Left renal cortex interstitium (tissue), 4 donors: ENCODE data around the gene APOBEC3G. TPM values are rescaled to one million over a fixed set of nuclear protein-coding genes. Genes with fewer than 3 reads are reported as not detected.

Experiments
- DNase-seq, 4 donors: peaks; one replicate each; pipeline ENCODE4 v3.0.0-alpha.2; 2013; ENCODE audit warnings: low read depth in 4 of 4, low spot score in 2 of 4, missing footprints in 1 of 4
- polyA plus RNA-seq, 4 donors: library from polyadenylated mRNA; unstranded; fragments of 120-200 nt; gene quantifications; one replicate each; pipeline ENCODE4 v1.2.1, GENCODE V29; 2013; ENCODE audit not compliant: insufficient read length in 4 of 4

The APOBEC3G gene
- polyA plus RNA-seq, 4 donors, result 7.5 to 11.1 (median 8.5) TPM

DNA sequence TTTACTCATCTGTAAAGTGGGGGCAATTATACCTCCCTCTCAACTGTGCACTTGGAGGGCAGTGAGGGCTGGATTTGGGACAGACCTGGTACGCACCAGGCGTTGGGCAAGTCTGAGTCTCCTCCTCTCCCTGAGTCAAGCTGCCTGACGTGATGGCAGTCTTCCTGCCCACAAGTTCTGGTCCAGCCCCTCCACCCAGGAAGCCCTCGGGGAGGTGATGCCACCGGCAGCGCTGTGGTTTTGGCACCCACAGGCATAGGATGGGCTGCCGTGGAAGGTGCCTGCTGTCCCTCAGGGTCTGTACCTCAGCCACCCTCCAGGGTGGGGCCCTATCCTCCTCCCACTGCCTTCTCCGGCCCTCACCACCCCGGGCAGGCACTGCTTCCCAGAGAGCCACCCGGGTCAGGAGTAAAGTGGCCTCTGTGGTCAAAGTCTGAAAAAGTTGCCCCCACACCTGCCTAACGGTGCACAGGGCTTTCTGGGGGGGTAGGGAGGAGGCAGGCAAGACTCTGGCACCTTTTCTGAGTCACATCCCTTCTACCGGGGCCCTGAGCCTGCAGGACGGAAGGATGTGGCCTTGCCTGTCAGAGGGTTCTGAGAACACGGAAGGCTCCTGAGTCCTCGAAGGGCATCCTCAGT is 13.5 kb downstream of the APOBEC3G start:
- DNase-seq, result no peak

DNA sequence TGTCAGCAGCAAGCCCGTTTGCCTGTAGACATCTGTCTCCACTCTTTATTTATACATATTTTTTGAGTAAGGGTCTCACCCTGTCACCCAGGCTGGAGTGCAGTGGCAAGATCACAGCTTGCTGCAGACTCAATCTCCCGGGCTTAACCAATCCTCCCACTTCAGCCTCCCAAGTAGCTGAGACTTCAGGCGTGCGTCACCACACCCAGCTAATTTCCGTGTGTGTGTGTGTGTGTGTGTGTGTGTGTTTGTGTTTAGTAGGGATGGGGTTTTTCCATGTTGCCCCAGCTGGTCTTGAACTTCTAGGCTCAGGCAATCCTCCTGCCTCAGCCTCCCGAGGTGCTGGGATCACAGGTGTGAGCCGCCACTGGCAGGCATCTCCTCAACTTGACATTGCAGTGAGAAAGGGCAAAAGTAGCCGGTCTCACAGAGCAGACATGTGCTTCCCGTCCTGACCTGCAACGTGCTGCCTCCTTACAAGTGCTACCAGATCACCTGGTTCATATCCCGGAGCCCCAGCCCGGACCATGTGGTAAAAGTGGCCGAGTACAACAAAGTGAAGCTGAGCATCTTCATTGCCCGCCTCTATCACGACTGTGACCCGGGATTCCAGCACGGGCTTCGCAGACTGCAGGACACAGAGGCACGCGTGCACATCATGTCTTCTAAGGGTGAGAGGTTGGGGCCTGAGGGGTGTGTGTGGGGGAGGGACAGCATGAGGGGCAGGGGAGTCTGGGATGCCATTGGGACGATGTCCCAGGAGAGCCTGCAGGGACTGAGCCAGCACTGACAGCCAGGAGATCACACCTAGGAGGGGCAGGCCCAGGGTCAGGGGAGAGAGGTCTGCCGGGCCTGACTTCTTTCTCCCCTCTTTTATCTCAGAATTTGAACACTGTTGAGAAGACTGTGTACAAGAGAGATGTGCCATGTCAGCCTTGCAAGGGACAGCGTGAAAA is 14.3 kb downstream of the APOBEC3G start:
- no peak for DNase-seq

GRCh38 chr22:39092111-39092862 is 15.2 kb downstream of the APOBEC3G start:
- DNase-seq, result no peak

DNA sequence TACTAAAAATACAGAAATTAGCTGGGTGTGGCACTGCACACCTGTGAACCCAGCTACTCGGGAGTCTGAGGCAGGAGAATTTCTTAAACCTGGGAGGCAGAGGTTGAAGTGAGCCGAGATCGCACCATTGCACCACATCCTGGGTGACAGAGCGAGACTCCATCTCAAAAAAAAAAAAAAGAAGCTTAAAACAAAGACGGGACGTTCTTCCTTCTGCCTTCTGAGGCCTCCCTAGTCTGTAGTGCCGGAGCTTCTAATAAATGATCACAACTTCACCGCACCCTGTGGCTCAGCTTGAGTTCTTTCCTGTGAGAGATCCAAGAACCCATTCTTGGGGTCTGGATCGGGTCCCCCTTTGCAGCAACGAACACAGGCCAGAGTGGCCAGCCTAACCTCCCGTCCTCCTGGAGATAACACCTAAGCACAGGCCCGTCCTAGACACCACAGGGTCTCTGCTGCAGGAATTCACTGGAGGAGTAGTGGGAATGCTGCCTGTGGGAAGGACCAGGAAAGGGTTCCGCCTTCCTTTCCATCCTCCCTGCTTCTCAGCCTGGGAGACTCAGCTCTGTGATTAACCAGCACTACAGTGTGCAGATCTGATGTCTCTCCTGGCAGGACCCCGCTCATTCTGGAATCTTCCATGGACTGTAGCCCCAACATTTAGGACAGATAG is 17.8 kb downstream of the APOBEC3G start:
- DNase-seq, result no peak

DNA sequence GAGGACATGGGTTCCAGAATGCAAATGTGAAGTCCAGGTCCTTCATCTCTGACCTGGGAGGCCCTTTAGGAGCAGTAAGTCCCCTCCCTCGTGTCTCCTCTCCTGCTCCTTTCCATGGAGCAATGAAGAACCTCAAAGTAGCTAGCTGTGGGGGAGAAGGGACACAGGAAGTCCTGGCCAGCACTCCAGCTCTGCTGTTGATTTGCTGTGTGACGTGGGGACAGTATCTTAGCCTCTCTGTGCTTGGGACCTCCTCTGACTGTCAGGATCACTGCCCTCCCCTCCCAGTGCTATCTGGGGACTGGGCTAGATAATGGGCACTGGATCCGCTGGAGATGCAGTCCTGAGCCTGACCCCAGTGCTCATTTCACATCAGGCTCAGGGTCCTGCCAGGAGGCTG is 18.9 kb downstream of the APOBEC3G start:
- DNase-seq, result no peak

- DNase-seq, result no peak
Measured at GRCh38 chr22:39097098-39098020, 20.3 kb downstream of the APOBEC3G start, which contains the start of gene APOBEC3H. Gene APOBEC3H, plus strand, starts transcription at chr22:39097244. Its CDS starts 3,035 bp downstream, at chr22:39100279.

DNA sequence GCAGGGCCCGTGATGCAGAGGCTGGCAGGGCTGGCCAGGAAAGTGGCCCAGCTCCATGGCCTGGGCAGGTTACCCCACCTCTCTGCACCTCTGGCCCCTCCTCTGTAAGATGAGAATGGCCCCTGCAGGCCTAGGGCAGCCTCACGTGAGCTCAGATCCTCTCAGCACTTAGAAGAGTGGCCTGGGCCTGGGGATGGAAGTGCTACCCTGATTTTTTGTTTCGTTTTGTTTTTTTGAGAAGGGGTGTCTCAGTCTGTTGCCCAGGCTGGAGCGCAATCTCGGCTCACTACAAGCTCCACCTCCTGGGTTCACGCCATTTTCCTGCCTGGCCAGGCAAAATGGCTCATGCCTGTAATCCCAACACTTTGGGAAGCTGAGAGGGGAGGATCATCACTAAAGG is 21.0 kb downstream of the APOBEC3G start:
- DNase-seq, result no peak

GRCh38 chr22:39098576-39098975 is 21.5 kb downstream of the APOBEC3G start:
- DNase-seq, result no peak

GRCh38 chr22:39101226-39101625 is 24.2 kb downstream of the APOBEC3G start:
- no peak for DNase-seq

DNA sequence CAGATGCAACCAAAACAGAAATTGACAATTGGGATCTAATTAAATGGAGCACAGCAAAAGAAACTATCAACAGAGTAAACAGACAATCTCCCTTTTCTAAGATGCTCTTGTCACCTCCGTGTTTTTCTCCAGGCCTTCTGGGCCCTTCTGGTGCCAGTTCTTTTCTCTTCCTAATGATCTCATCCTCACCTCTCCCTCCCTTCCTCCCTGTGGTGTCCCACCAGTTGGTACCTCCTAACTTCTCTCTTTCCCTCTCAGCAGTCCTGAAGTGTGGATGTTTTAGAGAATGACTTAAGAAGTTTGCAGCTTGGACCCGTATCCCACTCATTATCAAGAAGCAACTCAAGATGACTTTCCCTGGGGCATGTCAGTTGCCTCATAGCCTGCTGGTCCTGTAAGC is 26.4 kb downstream of the APOBEC3G start:
- DNase-seq, result no peak

GRCh38 chr22:39106326-39106725 is 29.3 kb downstream of the APOBEC3G start:
- DNase-seq, result no peak

- DNase-seq, result no peak
Measured at GRCh38 chr22:39108487-39108886, 31.4 kb downstream of the APOBEC3G start.

GRCh38 chr22:39109361-39109760 is 32.3 kb downstream of the APOBEC3G start:
- DNase-seq, result no peak

GRCh38 chr22:39110631-39111561 is 33.8 kb downstream of the APOBEC3G start:
- DNase-seq, result no peak

DNA sequence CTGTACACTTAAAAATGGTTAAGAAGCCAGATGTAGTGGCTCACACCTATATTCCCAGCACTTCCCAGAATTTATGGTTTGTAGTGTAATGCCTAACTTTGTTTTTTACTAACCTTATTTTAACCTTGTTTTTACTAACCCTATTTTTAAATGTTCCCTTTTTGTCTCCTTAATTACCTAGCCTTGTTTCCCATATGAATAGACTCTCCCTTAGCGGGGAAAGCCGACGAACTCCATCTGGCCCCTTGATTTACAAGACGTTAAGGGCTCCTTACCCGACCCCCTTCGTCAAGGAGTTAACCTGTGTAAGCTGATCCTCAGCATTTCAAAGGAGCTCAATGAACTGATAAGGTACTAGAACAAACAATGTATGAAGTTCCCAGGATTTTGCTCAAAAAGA is 37.0 kb downstream of the APOBEC3G start:
- peak in 1 of 4 donors; percentile 46 for DNase-seq

DNA sequence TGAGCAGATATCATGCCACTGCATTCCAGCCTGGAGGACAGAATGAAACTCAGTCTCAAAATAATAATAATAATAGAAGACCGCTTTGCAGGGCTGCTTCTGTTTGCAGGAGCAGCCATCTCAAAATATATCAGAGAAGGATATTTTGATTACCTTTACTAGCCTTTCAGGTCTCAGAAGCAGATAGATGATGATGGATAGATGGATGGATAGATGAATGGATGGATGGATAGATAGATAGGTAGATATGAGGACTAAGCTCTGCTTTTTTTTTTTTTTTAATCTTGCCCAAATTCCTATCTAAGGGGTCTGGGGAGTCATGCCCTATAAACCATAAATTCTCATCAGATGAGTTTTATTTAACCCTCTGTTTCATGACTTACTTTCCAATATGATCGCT is 38.5 kb downstream of the APOBEC3G start:
- DNase-seq, result no peak

GRCh38 chr22:39115977-39116621 is 39.0 kb downstream of the APOBEC3G start:
- DNase-seq, result no peak
